HUES64 (cell line): ENCODE results near the gene SF3B6. TPM values are rescaled to one million over a fixed set of nuclear protein-coding genes. Genes with fewer than 3 reads are reported as not detected.

ENCODE experiments used
- H3K27ac ChIP-seq: 2 replicates; pipeline ENCODE4 v1.7.0; 2013; ENCODE audit warnings: low read depth, low read length, inconsistent platforms
- H3K27me3 ChIP-seq: 2 replicates; pipeline ENCODE4 v1.6.1; 2013; ENCODE audit warnings: mild to moderate bottlenecking, low read length; ENCODE audit not compliant: insufficient read depth
- H3K36me3 ChIP-seq: 2 replicates; pipeline ENCODE4 v1.6.1; 2013; ENCODE audit warnings: mild to moderate bottlenecking, low read length; ENCODE audit not compliant: insufficient read depth
- H3K4me1 ChIP-seq: 2 replicates; pipeline ENCODE4 v1.6.1; 2013; ENCODE audit warnings: mild to moderate bottlenecking, low read length, moderate library complexity; ENCODE audit not compliant: insufficient read depth
- H3K4me3 ChIP-seq: 2 replicates; pipeline ENCODE4 v1.5.1; 2013; ENCODE audit warnings: mild to moderate bottlenecking, low read length, moderate library complexity
- H3K9ac ChIP-seq: 2 replicates; pipeline ENCODE4 v1.6.1; 2013; ENCODE audit warnings: mild to moderate bottlenecking, low read depth, low read length
- H3K9me3 ChIP-seq: 2 replicates; pipeline ENCODE4 v1.6.1; 2013; ENCODE audit warnings: low read depth, low read length; ENCODE audit not compliant: insufficient read depth
- WGBS: fragments of 150-250, 120-280 bp; methylation state at CpG from one replicate; pipeline ENCODE4 v1.1.7; 2013; ENCODE audit warnings: missing lambda C conversion rate; 5-methylcytosine and 5-hydroxymethylcytosine counted together
- polyA plus RNA-seq, 2 experiments: library from polyadenylated mRNA; stranded (reverse); fragments of 50-300 nt; gene quantifications; one replicate each; pipeline ENCODE4 v1.2.3, GENCODE V29; 2013

SF3B6 gene, protein sequence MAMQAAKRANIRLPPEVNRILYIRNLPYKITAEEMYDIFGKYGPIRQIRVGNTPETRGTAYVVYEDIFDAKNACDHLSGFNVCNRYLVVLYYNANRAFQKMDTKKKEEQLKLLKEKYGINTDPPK
- polyA plus RNA-seq (2013, experiment 1 of 2): 129 TPM
- 153 TPM for polyA plus RNA-seq (2013, experiment 2 of 2)

DNA sequence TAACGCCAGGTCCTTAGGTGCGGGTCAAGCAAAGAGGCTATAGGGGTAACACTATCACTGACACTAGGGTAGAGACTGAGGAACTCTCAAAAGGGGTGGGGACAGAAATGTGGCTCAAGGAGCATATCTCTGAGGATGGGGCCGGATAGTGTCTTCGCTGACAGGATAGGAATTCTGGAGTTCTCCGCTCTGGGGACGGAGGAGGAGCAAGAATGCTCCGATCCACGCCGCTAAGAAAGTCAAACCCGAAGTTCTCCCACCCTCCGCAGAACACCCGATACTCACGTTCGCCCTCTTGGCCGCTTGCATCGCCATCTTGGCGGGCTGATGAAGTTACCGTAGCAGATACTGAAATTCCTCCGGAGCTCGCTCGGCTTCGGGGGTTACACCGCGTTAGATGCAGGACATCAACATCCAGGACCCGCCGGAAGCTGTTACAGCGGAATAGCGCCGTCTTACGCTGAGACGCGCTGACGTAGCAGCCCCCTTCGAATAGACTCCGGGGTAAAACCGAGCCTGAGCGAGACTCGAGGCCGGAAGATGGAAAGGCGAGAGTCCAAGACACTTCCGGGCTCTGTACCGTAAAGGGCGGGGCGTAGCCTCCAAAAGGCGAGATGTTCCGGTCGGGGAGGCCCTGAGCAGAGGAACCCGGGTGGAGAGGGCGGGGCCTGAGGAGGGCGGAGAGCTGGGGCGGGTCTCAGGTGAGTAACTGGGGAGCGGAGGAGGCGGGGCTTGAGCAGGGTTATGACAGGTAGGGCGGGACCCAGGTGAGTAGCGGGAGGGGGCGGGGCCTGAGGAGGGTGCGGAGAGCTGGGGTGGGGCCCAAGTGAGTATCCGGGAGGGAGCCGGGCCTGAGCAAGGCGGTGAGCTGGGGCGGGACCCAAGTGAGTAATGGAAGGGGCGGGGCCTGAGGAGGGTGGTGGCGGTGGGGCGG is at the start of gene SF3B6:
TSS of gene SF3B6 (minus strand) at position 412 of the 934 bp plus-strand sequence. CDS start at position 315, 97 bp downstream.
- WGBS: under 1% methylated on average over 64 of the region's 64 CpGs
- no peaks in the 10 kb centered on the region for H3K27me3 ChIP-seq

DNA sequence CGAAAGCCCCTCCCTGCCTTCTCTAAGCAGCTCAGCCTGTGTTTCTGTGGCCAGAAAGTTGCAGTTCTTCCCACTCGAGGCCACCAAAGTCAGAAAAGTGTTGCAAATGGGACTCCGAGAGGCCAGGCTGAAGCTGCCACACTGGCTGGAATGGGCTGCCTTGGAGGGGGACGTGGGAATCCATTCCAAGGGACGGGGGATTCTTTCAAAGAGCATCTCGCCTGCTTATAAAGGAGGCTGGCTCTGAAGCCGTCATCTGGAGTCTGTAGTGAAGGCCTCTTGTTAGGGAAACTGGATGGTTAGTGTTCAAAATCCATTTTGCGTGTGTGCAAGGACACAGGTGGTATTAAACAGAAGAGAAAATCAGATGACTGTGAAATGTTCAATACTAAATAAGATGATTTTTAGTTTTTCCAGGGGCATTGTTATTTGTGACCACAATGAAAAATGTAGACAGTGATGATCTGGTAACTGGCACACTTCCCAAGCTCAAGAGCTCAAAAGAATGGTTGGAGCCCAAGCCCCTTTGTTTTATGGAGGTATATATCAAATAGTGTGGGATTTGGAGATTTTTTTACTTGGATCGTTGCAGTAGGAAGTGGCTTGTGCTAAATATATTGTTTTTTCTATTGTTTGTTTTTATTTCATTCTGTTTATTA is 47.9 kb upstream of the SF3B6 start:
- Histone ChIP-seq H3K9me3 (no peaks in the 10 kb centered on the region), H3K27ac (no peak overlapping the region), H3K27me3 (peaks cover 15% of the 10 kb centered on the region), H3K4me1 (peaks cover 17% of the 10 kb centered on the region), H3K4me3 (peak overlapping the region; percentile 71), H3K9ac (peak overlapping the region; percentile 73), H3K36me3 (no peaks in the 10 kb centered on the region)
- 36% methylated on average over 9 of the region's 9 CpGs for WGBS

More for the DNA sequence above, at the start of gene SF3B6:
- H3K9ac ChIP-seq: peak within 1 kb of the TSS; percentile 85
- peaks cover 11% of the 10 kb centered on the region for H3K4me1 ChIP-seq
- peak within 1 kb of the TSS; percentile 89 for H3K4me3 ChIP-seq
- H3K9me3 ChIP-seq: no peaks in the 10 kb centered on the region
- peak within 1 kb of the TSS; percentile 88 for H3K27ac ChIP-seq
- H3K36me3 ChIP-seq: peaks cover 53% of the 10 kb centered on the region

DNA sequence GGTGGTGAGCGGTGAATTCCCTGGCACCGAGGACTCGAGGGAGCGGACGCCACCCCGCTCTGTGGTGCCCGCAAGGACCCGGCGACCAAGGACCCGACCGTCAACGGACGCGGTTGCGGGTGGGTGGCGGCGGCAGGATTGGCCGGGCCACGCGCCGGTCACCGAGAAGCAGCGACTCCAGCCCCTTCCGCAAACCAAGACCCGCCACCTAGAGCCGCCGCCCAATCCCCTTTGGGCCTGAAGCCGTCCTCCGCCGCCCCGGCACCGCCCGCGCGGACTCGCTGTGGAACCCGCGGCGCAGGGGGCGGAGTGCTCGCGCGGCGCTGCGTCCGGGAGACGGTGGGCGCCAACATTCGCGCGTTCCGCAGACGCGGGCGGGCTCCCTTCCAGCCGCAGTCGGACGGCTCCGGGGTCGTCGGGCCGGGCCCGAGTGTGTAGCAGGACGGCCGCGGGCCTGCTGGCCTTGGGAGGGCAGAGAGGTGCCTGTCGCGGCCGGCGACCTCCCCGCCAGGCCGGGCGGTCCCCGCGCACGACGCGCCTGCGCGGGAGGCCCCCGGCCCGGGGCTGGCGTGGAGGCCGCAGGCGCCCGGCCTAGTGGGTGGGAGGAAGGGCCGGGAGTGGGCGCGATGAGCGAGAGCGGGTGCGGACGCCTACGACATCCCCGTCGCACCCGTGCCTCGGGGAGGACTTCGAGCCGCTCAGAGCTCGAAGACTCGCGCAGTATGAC is 47.2 kb upstream of the SF3B6 start, which contains the start of the genes FAM228B and PFN4:
TSS of gene FAM228B (plus strand) at position 275 of the 727 bp plus-strand sequence. CDS start 893 bp downstream, outside the sequence.
TSS of gene PFN4 (minus strand) at position 140 of the 727 bp plus-strand sequence. CDS start 799 bp downstream, outside the sequence.
- under 1% methylated on average over 103 of the region's 103 CpGs for WGBS
- Histone ChIP-seq H3K27me3 (peaks cover 15% of the 10 kb centered on the region), H3K36me3 (no peaks in the 10 kb centered on the region), H3K4me1 (peaks cover 17% of the 10 kb centered on the region), H3K9ac (peak within 1 kb of the TSS; percentile 73), H3K9me3 (no peaks in the 10 kb centered on the region), H3K4me3 (peak within 1 kb of the TSS; percentile 71), H3K27ac (0 out of 2 replicates have a peak within 1 kb of the TSS, but pooled peaks have one; percentile 15)

DNA sequence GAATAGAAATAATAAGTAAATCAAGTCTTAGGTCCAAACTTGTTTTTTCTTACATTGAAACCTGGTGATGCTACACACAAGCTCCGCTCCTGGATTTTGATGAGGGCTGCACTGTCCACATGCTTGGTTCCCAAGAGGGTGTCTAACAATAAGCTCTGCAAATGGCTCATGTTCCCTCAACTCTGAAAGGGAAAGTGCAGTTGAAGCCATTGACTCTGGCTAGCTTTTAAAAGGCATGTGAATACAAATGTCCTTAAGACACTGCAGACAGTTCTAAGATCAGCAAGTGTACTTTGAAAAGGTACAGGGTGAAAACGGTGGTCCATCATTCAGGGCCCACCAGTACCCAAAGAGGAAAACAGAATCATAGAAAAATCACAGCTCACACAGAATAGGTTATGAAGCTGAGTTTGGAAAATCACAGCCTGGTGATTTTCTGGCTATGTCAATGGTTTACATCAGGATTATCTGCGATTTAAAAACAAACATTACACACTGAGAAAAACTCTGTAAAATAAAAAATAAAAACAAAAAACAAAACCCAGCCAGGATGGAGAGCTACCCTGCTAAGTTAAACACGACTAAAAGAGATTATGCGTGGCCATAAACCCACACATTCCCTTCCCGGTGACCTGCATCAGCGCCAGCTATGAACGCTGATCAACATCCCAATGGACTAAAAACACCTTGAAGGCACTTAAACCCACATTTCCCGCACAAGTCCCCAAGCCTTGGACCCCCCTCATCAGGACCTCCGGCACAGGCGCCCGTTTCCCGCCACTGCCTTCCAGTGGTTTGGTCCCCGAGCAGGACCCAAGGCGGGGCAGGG is 46.5 kb upstream of the SF3B6 start:
- Histone ChIP-seq H3K4me3 (peak overlapping the region; percentile 71), H3K4me1 (peaks cover 17% of the 10 kb centered on the region), H3K27ac (0 out of 2 replicates have a peak overlapping the region, but pooled peaks have one; percentile 15), H3K9ac (peak overlapping the region; percentile 73), H3K36me3 (no peaks in the 10 kb centered on the region), H3K9me3 (no peaks in the 10 kb centered on the region), H3K27me3 (peaks cover 15% of the 10 kb centered on the region)
- 26% methylated on average over 15 of the region's 15 CpGs for WGBS

DNA sequence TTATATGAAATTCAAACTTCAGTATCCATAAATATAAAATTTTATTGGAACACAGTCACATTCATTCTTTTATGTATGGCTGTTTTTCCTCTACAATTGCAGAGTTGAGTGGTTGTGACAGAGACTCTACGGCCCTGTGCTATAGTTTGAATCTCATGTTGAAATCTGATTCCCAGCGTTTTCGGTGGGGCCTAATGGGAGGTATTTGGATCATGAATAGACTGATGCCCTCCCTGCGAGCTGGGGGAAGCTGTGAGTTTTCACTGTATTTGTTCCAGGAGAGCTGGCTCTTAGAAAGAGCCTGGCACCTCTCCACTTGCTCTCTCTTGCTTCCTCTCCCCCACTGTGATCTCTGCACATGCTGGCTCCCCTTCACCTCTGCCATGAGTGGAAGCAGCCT is 45.3 kb upstream of the SF3B6 start:
- Histone ChIP-seq H3K4me1 (peaks cover 17% of the 10 kb centered on the region), H3K36me3 (no peaks in the 10 kb centered on the region), H3K9me3 (no peaks in the 10 kb centered on the region), H3K4me3 (no peak overlapping the region), H3K9ac (no peak overlapping the region), H3K27me3 (peaks cover 15% of the 10 kb centered on the region), H3K27ac (no peak overlapping the region)
- WGBS: 48% methylated on average over 4 of the region's 4 CpGs

DNA sequence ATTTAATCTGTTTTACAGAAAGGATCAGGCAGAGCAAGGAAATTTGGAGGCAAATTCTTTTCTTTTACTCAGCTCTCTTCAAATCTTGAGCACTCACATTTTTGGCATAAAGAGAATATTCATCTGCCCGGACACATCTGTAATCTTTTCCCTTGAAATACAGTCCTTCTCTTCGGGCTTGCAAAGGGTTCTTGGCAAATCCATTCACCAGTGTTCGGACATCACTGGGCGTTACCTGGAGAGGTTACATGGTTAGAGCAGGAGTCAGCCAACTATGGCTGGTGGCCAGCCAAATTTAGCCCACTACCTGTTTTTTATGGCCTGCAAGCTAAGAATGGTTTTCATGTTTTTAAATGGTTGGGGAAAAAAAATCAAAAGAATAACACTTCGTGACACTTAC is 44.9 kb upstream of the SF3B6 start:
- no peaks in the 10 kb centered on the region for H3K36me3 ChIP-seq
- H3K4me1 ChIP-seq: peaks cover 17% of the 10 kb centered on the region
- 90% methylated on average over 4 of the region's 5 CpGs for WGBS
- H3K9ac ChIP-seq: no peak overlapping the region
- H3K27ac ChIP-seq: no peak overlapping the region
- H3K4me3 ChIP-seq: no peak overlapping the region
- H3K9me3 ChIP-seq: no peaks in the 10 kb centered on the region
- H3K27me3 ChIP-seq: peaks cover 15% of the 10 kb centered on the region

DNA sequence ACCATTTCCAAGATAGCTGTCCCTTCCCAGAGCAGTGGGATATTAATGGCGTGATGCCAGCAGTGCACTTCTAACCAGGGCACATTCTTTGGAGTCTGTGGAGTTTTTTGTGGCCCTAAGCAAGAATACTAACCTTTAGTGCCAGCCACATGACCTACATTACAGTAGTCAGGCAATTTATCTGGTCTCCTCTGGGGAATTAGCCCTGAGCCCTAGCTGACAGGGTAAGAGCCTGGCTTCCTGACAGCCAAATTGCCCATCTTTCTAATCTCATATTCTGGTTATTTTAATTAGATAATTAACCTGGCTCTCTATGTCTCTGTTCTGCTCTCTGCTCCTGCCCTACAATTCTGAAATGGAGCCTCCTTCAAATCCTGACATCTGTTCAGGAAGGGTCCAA is 41.8 kb upstream of the SF3B6 start:
- no peaks in the 10 kb centered on the region for H3K36me3 ChIP-seq
- peaks cover 5% of the 10 kb centered on the region for H3K27me3 ChIP-seq
- 85% methylated on average over 1 of the region's 1 CpG for WGBS
- H3K9ac ChIP-seq: no peak overlapping the region
- no peak overlapping the region for H3K27ac ChIP-seq
- peaks cover 17% of the 10 kb centered on the region for H3K4me1 ChIP-seq
- H3K4me3 ChIP-seq: no peak overlapping the region
- peaks cover 12% of the 10 kb centered on the region for H3K9me3 ChIP-seq

DNA sequence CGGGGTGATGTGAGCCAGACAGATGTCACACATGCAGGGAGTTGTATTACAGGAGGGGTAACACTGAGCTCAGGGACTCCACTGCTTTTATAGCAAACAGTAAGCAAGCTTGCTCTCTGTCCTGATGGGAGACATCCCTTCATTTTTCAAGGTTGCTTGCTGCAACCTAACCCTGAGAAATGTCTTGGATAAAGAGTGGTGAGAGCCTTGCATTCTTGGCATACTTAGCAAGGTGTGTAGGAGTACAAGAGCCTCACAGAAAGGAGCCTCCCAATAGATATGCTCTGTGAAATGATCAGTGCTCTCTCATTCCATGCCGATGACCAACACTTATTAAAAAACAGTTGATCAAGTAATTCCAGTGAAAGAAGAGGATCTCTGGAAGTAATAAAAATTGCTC is 38.9 kb upstream of the SF3B6 start:
- Histone ChIP-seq H3K27me3 (no peaks in the 10 kb centered on the region), H3K9me3 (peaks cover 12% of the 10 kb centered on the region), H3K4me1 (no peaks in the 10 kb centered on the region), H3K36me3 (no peaks in the 10 kb centered on the region), H3K4me3 (no peak overlapping the region), H3K27ac (no peak overlapping the region), H3K9ac (no peak overlapping the region)
- WGBS: no CpG with 5 or more reads among the region's 2 CpGs

DNA sequence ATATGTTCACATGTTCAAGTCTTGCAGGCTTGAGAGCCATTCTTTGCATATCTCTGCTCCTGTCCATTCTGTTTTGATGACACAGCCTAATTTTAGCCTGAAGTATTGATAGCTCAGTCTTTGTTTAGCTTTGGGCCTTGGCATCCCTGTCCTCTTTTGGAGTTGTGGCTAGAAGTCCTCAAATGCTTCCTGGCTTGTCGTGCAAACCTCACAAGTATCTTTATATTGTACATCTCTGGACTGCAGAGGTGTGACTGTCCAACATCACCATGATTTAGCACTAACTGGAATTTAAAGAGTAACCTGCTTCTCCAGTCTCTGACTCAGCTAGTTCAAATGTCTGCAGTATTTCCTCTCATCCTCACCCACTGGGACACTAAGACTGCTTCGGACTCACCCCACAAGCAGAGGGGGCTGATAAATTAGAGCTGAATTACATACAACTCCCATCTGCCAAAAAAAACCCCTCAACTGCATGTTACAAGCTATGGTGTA is 35.3 kb upstream of the SF3B6 start:
- no peak overlapping the region for H3K4me3 ChIP-seq
- peaks cover 15% of the 10 kb centered on the region for H3K9me3 ChIP-seq
- no peaks in the 10 kb centered on the region for H3K36me3 ChIP-seq
- WGBS: 81% methylated on average over 2 of the region's 2 CpGs
- no peaks in the 10 kb centered on the region for H3K4me1 ChIP-seq
- H3K9ac ChIP-seq: no peak overlapping the region
- no peak overlapping the region for H3K27ac ChIP-seq
- H3K27me3 ChIP-seq: no peaks in the 10 kb centered on the region
